GM12865 (cell line): ENCODE results near the gene EWSR1.

Experiments
- DNase-seq: peaks from one replicate; pipeline ENCODE4 v3.0.0; 2010; ENCODE audit warnings: low read depth
- H3K4me3 ChIP-seq: 2 replicates; pipeline ENCODE4 v1.5.1; 2011; ENCODE audit warnings: mild to moderate bottlenecking, low read depth, low read length, control low read depth
- CTCF ChIP-seq: IDR thresholded peaks from 2 replicates; pipeline ENCODE4 v1.5.1; 2011; ENCODE audit warnings: low read length, control low read depth, low read depth, inconsistent platforms; ENCODE audit not compliant: insufficient read depth; ENCODE audit errors: missing control alignments

EWSR1 gene

GRCh38 chr22:29340566-29340965, 72.5 kb downstream of the EWSR1 start:
- no peak for TF ChIP-seq CTCF
- DNase-seq: no peak
- no peak overlapping the region for H3K4me3 ChIP-seq

GRCh38 chr22:29341056-29341848, 73.2 kb downstream of the EWSR1 start:
- no peak for DNase-seq
- no peak overlapping the region for H3K4me3 ChIP-seq
- TF ChIP-seq CTCF: no peak

GRCh38 chr22:29341849-29342127, 73.7 kb downstream of the EWSR1 start:
- H3K4me3 ChIP-seq: no peak overlapping the region
- no peak for TF ChIP-seq CTCF
- DNase-seq: no peak

- no peak for DNase-seq
- H3K4me3 ChIP-seq: no peak overlapping the region
- TF ChIP-seq CTCF: no peak
Measured at GRCh38 chr22:29342177-29342576, 74.1 kb downstream of the EWSR1 start.

GRCh38 chr22:29342577-29343312, 74.7 kb downstream of the EWSR1 start:
- no peak for TF ChIP-seq CTCF
- no peak overlapping the region for H3K4me3 ChIP-seq
- DNase-seq: no peak

- H3K4me3 ChIP-seq: no peak overlapping the region
- DNase-seq: no peak
- no peak for TF ChIP-seq CTCF
Measured at GRCh38 chr22:29343313-29343805, 75.3 kb downstream of the EWSR1 start.
